Measurements from ENCODE around the gene ZNF778. TPM values are rescaled to one million over a fixed set of nuclear protein-coding genes. Genes with fewer than 3 reads are reported as not detected.

ZNF778 gene
- total RNA-seq, 3 donors from 2014 or later = 4.7 to 8.8 (median 7.2) TPM

DNA sequence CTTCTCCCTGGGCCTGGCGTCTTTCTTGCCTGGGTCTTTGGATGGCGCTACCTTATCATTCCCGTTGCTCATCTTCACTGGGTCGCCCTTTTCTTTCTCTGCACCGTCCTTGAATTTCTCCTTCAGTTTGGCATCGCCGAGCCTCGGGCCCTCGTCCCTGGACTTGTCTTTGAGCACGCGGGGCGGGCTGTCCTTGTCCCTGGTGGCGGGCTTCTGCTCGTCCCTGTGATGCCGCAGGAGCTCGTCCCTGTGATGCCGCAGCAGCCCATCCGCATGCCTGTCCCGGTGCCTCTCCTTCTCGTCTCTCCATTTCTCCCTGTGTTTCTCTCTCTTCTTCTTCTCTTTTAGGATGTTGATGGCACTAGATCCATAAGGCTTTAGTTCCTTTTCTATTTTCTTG lies 64.3 kb downstream of the ZNF778 start:
- Histone ChIP-seq H3K9me3 (no peaks in the 10 kb centered on the region), H3K4me1 (ENCODE audit: low read depth) (no peaks in the 10 kb centered on the region), H3K4me3 (no peak overlapping the region), H3K36me3 (ENCODE audit: low read depth) (no peaks in the 10 kb centered on the region)
- intact Hi-C loops (cut with DNase I, micrococcal nuclease) = no loop called here
- ATAC-seq = no peak
- DNase-seq = no peak
- TF ChIP-seq, protein P1, sequence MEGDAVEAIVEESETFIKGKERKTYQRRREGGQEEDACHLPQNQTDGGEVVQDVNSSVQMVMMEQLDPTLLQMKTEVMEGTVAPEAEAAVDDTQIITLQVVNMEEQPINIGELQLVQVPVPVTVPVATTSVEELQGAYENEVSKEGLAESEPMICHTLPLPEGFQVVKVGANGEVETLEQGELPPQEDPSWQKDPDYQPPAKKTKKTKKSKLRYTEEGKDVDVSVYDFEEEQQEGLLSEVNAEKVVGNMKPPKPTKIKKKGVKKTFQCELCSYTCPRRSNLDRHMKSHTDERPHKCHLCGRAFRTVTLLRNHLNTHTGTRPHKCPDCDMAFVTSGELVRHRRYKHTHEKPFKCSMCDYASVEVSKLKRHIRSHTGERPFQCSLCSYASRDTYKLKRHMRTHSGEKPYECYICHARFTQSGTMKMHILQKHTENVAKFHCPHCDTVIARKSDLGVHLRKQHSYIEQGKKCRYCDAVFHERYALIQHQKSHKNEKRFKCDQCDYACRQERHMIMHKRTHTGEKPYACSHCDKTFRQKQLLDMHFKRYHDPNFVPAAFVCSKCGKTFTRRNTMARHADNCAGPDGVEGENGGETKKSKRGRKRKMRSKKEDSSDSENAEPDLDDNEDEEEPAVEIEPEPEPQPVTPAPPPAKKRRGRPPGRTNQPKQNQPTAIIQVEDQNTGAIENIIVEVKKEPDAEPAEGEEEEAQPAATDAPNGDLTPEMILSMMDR (IDR thresholded peaks at IDR 0.05) = no peak

- TF ChIP-seq, protein P1 (IDR thresholded peaks at IDR 0.05) = no peak
- ATAC-seq (no peak), DNase-seq (no peak)
- no peaks in the 10 kb centered on the region for H3K36me3 ChIP-seq (ENCODE audit: low read depth)
- no peaks in the 10 kb centered on the region for H3K4me1 ChIP-seq (ENCODE audit: low read depth)
- H3K9me3 ChIP-seq = no peaks in the 10 kb centered on the region
- intact Hi-C loops (cut with DNase I, micrococcal nuclease) = no loop called here
- H3K4me3 ChIP-seq = no peak overlapping the region
Measured at GRCh38 chr16:89282523-89282922, 65.0 kb downstream of the ZNF778 start.

DNA sequence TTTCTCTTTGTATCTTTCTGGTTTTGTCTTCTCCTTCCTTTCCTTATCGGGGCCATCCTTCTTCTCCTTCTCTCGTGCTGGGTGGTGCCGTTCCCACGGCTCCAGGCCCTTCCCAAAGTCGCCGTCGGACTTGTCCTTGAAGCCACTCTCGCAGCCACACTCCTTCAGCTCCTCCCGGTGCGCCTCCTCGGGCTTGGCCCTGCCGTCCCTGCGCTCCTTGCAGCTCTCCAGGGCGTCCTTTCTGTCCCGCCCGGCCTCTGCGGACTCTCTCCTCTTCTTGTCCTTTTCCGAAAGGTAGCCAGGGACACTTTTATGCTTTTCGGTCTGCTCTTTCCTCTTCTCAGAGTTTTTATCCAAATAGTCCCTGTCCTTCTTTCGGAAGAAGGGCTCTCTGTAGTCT lies 65.9 kb downstream of the ZNF778 start:
- no peak for ATAC-seq
- TF ChIP-seq, protein P1 (IDR thresholded peaks at IDR 0.05) = no peak
- Histone ChIP-seq H3K36me3 (ENCODE audit: low read depth) (no peaks in the 10 kb centered on the region), H3K9me3 (no peaks in the 10 kb centered on the region), H3K4me3 (no peak overlapping the region), H3K4me1 (ENCODE audit: low read depth) (no peaks in the 10 kb centered on the region)
- intact Hi-C loops (cut with DNase I, micrococcal nuclease) = no loop called here
- no peak for DNase-seq

GRCh38 chr16:89285381-89285780 lies 67.9 kb downstream of the ZNF778 start:
- TF ChIP-seq, protein P1 (IDR thresholded peaks at IDR 0.05) = no peak
- intact Hi-C loops (cut with DNase I, micrococcal nuclease) = no loop called here
- H3K4me1 ChIP-seq (ENCODE audit: low read depth) = no peaks in the 10 kb centered on the region
- H3K4me3 ChIP-seq = no peak overlapping the region
- no peak for ATAC-seq
- DNase-seq = no peak
- H3K36me3 ChIP-seq (ENCODE audit: low read depth) = no peaks in the 10 kb centered on the region
- no peaks in the 10 kb centered on the region for H3K9me3 ChIP-seq

DNA sequence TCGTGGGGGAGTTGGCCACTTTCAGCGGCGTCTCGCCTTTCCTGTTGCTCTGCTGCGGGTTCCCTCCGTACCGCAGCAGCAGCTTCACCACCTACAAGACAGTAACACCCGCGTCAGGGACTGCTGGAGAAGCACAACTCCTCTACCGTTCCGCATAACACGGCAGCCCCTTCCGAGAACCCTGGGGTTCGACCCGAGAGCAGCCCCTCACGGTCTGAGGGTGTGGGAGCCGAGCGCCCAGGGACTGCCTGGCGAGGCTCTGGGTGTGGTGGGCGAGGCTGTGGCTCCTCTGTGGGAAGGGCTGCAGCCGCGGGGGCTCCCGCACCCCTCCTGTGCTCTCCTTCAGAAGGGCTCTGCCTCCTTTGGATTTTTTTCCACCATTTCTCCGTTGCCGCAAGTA lies 68.6 kb downstream of the ZNF778 start:
- Histone ChIP-seq H3K9me3 (no peaks in the 10 kb centered on the region), H3K4me1 (ENCODE audit: low read depth) (no peaks in the 10 kb centered on the region), H3K36me3 (ENCODE audit: low read depth) (no peaks in the 10 kb centered on the region), H3K4me3 (no peak overlapping the region)
- ATAC-seq = no peak
- no peak for DNase-seq
- TF ChIP-seq, protein P1 (IDR thresholded peaks at IDR 0.05) = no peak
- intact Hi-C loops (cut with DNase I, micrococcal nuclease) = no loop called here

Other genes with a start within 250 kb of the ZNF778 start
- gene CBFA2T3, start 240.5 kb upstream of the ZNF778 start, total RNA-seq = 10 to 100 TPM in 1 of 3 donors, 1 to 10 TPM in 2; 6.9 to 12.8 (median 8.4) TPM
- gene ACSF3, start 123.9 kb upstream of the ZNF778 start, total RNA-seq = 10 to 100 TPM; 44.7 to 77.8 (median 49.6) TPM
- not detected for gene CDH15, start 46.0 kb upstream of the ZNF778 start, total RNA-seq
- gene SLC22A31, start 17.2 kb upstream of the ZNF778 start, total RNA-seq = 1 to 10 TPM in 2 of 3 donors, under 1 TPM in 1; 0.35 to 1.8 (median 1.1) TPM